Suppressor macrophage treated with lipopolysaccharide for 1 hour (primary cell): ENCODE measurements around the gene SUCLA2.
"Not testable (repeated sequence)": the region's sequence is repeated elsewhere in the genome, so short reads cannot be mapped to it uniquely, and the experiment has no call there.

Source experiments
- DNase-seq, 3 donors: peaks; one replicate each; pipeline ENCODE4 v3.0.0-alpha.2; 2020 to 2022

The SUCLA2 gene

GRCh38 chr13:48001114-48001881 is at the start of gene SUCLA2:
Gene SUCLA2 (minus strand): TSS chr13:48001273. CDS start chr13:48001269, 4 bp downstream.
- DNase-seq = peak; percentile 96 to 99 (median 98)

GRCh38 chr13:48050550-48050949 is 49.5 kb upstream of the SUCLA2 start:
- no peak for DNase-seq

- DNase-seq = no peak
These were observed 42.9 kb upstream of the SUCLA2 start for GRCh38 chr13:48043789-48044503.

DNA sequence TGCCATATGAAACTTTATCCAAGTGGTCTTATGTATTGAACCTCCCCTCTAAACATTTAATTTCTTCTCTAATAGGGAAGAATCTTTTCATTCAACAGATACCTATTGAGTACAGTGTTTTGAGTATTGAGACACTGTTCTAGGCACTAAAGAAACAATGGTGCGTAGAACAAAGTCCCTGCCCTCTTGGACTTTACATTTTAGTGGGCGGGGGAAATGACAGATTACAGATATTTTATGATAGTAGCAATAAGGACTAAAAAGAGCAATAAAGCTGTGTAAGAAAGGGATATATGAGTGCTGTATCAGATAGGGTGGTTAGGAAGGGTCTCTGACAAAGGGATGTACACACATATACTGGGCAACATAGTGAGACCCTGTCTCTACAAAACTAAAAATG is 41.8 kb upstream of the SUCLA2 start:
- no peak for DNase-seq

DNA sequence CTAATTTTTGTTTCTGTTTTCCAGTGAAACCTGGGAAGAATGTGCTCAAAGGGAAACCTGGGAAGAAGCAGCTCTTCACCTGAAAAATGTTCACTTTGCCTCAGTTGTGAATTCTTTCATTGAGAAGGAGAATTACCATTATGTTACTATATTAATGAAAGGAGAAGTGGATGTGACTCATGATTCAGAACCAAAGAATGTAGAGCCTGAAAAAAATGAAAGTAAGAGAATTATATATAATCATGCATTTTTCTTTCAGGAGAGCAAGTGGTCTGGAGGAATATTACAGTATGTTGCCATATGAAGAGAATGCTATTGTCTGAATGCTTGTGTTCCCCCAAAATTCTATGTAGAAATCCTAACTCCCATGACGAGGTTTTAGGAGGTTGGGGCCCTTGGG is 39.8 kb upstream of the SUCLA2 start:
- DNase-seq = peak in 1 of 3 donors; percentile 20

DNA sequence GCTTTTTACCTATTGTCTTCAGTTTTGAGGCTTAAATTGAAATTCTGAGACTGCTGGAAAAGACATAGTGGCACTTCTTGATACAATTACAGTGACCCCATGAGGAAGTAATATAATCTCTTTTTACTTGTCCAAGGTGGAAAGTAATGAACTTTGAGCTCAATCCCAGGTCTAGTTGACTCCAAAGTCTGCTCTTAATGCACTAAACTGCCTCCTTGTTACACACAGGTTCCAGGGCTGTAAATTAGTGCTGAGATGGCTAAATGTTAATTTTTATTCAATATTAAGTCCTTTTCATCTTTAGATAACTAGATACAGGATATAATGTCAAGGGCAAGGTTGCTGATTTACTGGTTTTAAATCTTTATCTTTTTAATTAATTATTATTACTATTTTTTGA is 39.0 kb upstream of the SUCLA2 start:
- DNase-seq = no peak

- DNase-seq = peak in 2 of 3 donors; percentile 8 to 34
These were observed 37.7 kb upstream of the SUCLA2 start for GRCh38 chr13:48038761-48039160.

GRCh38 chr13:48037346-48038173 is 36.5 kb upstream of the SUCLA2 start, which contains the start of gene NUDT15:
Gene NUDT15 (plus strand): TSS chr13:48037726. CDS start chr13:48037747, 21 bp downstream.
- peak; percentile 95 to 98 (median 97) for DNase-seq

DNA sequence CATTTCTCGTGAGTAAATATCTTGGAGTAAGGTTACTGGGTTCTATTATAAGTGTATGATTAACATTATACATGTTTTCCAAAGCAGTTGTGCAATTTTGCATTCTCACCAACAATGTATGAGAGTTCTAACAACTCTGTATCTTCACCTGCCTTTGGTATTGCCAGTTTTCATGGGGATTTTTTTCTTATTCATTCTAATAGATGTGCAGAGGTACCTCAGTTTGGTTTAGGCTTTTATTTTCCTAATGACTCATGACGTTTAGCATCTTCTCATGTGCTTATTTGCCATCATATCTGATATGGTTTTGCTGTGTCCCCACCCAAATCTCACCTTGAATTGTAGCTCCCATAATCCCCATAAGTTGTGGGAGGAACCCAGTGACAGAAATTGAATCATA is 28.8 kb upstream of the SUCLA2 start:
- no peak for DNase-seq

GRCh38 chr13:48028066-48028465 is 27.0 kb upstream of the SUCLA2 start:
- DNase-seq = no peak

DNA sequence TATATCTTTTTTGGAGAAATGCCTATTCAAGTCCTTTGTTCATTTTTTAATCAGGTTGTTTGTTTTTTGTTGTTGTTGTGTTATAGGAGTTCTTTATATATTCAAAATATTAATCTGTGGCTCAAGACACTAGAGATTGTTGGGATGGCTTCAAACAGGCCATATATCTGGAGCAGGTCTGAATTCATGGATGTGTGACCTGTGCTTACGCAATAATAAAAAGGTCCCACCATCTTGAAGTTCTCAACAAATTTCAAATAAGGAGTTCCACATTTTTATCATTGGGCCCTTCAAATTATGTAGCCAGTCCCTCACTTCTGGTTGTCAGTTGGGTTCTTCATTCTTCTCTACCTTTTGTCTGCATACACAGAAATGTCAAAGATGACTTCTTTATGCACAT is 18.7 kb upstream of the SUCLA2 start:
- no peak for DNase-seq

DNA sequence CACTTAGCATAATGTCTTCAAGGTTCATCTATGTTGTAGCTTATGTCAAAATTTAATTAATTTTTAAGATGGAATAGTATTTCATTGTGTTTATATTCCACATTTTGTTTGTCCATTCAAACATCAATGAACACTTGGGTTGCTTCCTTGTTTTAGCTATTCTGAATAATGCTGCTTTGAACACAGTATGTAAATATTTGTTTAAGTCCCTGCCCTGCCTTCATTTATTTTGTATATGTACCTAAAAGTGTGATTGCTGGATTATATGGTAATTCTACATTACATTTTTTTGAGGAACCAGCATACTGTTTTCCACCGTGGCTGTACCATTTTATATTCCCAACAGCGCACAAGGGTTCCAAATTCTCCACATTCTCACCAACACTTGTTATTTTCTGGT is 17.6 kb upstream of the SUCLA2 start:
- no peak for DNase-seq

DNA sequence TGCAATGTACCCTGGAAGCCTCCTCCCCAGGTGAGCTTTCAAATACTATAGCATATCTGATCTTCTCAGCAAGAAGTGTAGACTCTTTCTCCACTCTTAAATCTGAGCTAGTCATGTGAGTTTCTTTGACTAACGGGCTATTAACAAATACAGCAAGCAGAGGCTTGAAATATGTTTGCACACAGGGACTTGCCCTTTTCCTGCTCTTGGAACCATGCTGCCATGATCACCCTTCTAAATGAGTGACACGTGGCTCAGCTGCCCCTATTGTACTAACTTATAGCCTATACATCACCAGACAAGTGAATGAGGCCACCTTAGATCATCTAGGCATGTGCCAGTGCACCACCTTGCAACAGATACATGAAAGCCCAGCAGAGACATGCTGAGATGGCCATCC is 13.3 kb upstream of the SUCLA2 start:
- DNase-seq = no peak

- DNase-seq = no peak
These were observed 11.6 kb upstream of the SUCLA2 start for GRCh38 chr13:48012668-48013067.

DNA sequence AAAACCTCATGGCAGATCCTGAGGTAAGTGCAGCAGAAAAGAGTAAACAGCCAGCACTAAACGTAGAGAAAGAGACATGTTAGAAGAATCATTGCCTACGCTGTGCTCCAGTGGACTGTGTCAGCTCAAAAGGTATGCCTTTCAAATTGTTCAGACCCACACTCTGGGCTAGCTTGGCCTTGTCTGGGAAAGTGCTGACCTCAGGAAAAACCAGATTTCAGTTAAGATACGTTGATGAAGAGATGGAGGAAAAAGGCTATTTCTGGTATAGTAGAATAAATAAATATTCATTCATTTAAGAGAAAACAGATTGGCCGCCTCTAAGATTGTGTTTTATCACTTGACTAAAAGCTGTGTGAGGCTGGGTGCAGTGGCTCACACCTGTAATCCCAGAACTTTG is 9.6 kb upstream of the SUCLA2 start:
- DNase-seq = no peak

DNA sequence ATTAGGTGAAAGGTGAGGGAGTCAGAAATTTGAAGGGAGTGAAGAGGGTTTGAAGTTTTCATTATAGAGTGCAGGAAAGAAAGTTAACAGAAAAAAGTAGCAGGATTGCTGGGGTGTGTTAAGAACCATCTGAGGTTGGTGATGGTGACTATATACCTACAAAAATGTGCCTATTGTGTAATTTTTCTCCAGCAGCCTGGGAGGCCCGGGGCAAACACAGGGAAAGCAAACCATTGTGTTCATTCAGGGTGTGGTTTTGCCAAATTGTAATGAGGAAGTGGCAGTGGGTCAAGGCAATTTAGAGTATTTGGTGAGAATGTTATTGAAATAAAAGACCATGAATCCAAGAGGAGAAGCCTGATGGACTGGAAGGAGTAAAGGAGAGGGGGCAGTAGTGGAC is 8.2 kb upstream of the SUCLA2 start:
- no peak for DNase-seq

- no peak for DNase-seq
These were observed 5.3 kb upstream of the SUCLA2 start for GRCh38 chr13:48006396-48006795.

- DNase-seq = peak; percentile 27 to 48 (median 39)
These were observed 3.1 kb upstream of the SUCLA2 start for GRCh38 chr13:48004201-48004600.

DNA sequence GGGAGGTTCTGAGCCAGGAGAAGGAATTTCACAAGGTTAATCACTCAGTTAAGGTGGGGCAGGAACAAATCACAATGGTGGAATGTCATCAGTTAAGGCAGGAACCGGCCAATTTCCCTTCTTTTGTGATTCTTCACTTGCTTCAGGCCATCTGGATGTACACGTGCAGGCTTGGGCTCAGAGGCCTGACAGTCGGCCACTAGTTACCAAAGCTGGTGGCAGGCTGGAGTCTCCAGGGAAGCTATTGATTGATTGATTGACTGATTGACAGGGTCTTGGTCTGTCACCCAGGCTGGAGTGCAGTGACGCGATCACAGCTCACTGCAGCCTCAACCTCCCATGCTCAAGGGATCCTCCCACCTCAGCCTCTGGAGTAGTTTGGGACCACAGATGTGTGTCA is 926 bp upstream of the SUCLA2 start:
- DNase-seq = not testable (repeated sequence)

GRCh38 chr13:48000559-48001113 is 437 bp downstream of the SUCLA2 start:
- peak in 2 of 3 donors; percentile 18 to 41 for DNase-seq

DNA sequence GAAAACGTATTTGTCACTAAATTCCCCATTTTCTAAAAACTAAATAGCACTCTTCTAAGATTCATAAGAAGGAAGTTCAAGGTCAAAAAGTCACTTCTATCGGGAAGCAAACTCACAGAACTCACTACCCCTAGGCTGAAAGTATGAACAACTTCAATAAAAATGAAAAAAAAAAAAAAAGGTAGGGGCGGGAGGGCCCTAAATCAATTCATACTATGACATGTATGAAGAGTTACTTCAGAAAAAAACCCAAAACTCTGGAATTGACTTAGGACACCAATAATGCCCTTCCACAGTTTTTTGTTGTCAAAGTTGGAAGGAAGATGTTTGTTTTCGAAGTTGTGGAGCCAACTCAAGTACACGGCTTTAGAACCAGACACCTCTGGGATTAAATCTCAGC is 1.1 kb downstream of the SUCLA2 start:
- DNase-seq = peak in 2 of 3 donors; percentile 6 to 18

DNA sequence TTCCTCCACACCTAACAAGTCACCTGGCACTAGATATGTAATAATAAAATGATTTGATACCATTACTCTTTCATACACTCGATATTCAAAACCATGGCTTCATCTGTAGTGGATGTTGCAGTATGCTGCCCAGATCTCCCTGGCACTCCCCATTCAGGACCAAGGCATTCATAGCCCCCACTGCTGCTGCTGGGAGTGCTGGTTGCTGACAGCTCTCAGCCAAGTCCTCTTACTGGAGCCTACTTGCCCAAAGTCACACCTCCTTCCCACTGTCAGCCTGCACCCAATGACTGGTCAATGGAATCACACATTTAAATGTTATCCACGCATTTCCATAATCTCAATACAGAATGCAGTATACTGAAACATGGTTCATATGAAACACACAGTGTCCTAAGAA is 3.7 kb downstream of the SUCLA2 start:
- no peak for DNase-seq

GRCh38 chr13:47991859-47992258 is 9.2 kb downstream of the SUCLA2 start:
- DNase-seq = no peak
